Stomach (tissue), 9 donors: ENCODE measurements around the gene AJUBA. TPM values are rescaled to one million over a fixed set of nuclear protein-coding genes. Genes with fewer than 3 reads are reported as not detected.

Experiments
- DNase-seq, 2 donors: peaks; one replicate each; pipeline versions ENCODE4 v3.0.0 to v3.0.0-alpha.2; 2013 to 2019
- H3K27ac ChIP-seq, 5 donors: fragments of 200-600 bp in 4 of 5; sonication (generic) in 4 of 5; one replicate each; pipeline ENCODE4 v1.5.1; 2013 to 2019; ENCODE audit warnings: mild to moderate bottlenecking in 1 of 5, moderate library complexity in 1 of 5
- H3K27me3 ChIP-seq, 3 donors: fragments of 200-600 bp; sonication (generic); one replicate each; pipeline ENCODE4 v1.5.1; 2017 to 2019; ENCODE audit warnings: mixed run types in 1 of 3
- H3K36me3 ChIP-seq, 4 donors: fragments of 200-600 bp; sonication (generic); 1 replicate in 3 of 4; 2 replicates in 1 of 4; pipeline ENCODE4 v1.5.1; 2016 to 2019
- H3K4me1 ChIP-seq, 4 donors: fragments of 200-600 bp; sonication (generic); one replicate each; pipeline ENCODE4 v1.5.1; 2016 to 2019
- H3K4me3 ChIP-seq, 4 donors: fragments of 200-600 bp; sonication (generic) in 3 of 4; one replicate each; pipeline ENCODE4 v1.5.1; 2016 to 2019; ENCODE audit warnings: mild to moderate bottlenecking in 1 of 4
- H3K9me3 ChIP-seq, 4 donors: fragments of 200-600 bp; sonication (generic); one replicate each; pipeline ENCODE4 v1.5.1; 2016 to 2019
- EP300 ChIP-seq: sonication (generic); formaldehyde crosslinking; IDR thresholded peaks from one replicate; pipeline ENCODE4 v1.6.1; 2017; ENCODE audit warnings: antibody characterized with exemption
- POLR2A ChIP-seq, 4 donors: fragments of 450-650 bp; IDR thresholded peaks; one replicate each; pipeline ENCODE4 v1.6.1; 2016; ENCODE audit warnings: antibody characterized with exemption in 4 of 4, control low read depth in 2 of 4, mild to moderate bottlenecking in 1 of 4, moderate library complexity in 1 of 4
- POLR2AphosphoS5 ChIP-seq, 3 donors: sonication (generic); formaldehyde crosslinking; IDR thresholded peaks; one replicate each; pipeline ENCODE4 v1.6.1; 2016; ENCODE audit warnings: antibody characterized with exemption in 3 of 3
- WGBS, 5 donors: extraction: QIAGEN DNeasy Blood & Tissue Kit in 3 of 5; methylation state at CpG; one replicate each; pipeline versions ENCODE4 v1.1.5 to v1.1.7; 2013 to 2018; 5-methylcytosine and 5-hydroxymethylcytosine counted together
- intact Hi-C: fragments of 100-400 bp; cut with DNase I; formaldehyde crosslinking; loops from one replicate; pipeline ENCODE4 v1.15.1; 2023; ENCODE audit warnings: low total_unique reads
- polyA plus RNA-seq, 3 donors: library from polyadenylated mRNA; stranded (reverse); fragments of 200-250 nt; gene quantifications; one replicate each; pipeline ENCODE4 v1.2.3, GENCODE V29; 2013
- total RNA-seq, 5 donors: library from RNA; depleted of rRNA; stranded (reverse); fragments of >200 nt; gene quantifications; one replicate each; pipeline versions ENCODE4 v1.1.0 to v1.2.3, GENCODE V29; 2014 to 2016
- TF ChIP-seq, protein P1 (sequence below), 7 experiments: fragments of 450-650 bp in 4 of 7; fragments of 200-600 bp in 3 of 7; sonication (generic) in 3 of 7; IDR thresholded peaks; one replicate each; pipeline ENCODE4 v1.5.1; 2016 to 2019; ENCODE audit warnings: antibody characterized with exemption in 7 of 7, control low read depth in 2 of 7, mild to moderate bottlenecking in 1 of 7
- donor health status: healthy with polysubstance abuse.
- donor health status: Bipolar disorder and iron deficiency.
- donor health status: healthy.

The AJUBA gene
- total and polyA plus RNA-seq, 8 donors: 1.5 to 13.3 (median 6.9) TPM; not detected in 1

GRCh38 chr14:23025151-23025814, 42.9 kb upstream of the AJUBA start:
- no peak overlapping the region for H3K27ac ChIP-seq
- TF ChIP-seq EP300 (no peak), POLR2A (IDR thresholded peaks at IDR 0.05) (no peak), POLR2AphosphoS5 (IDR thresholded peaks at IDR 0.05) (no peak)
- TF ChIP-seq, protein P1, sequence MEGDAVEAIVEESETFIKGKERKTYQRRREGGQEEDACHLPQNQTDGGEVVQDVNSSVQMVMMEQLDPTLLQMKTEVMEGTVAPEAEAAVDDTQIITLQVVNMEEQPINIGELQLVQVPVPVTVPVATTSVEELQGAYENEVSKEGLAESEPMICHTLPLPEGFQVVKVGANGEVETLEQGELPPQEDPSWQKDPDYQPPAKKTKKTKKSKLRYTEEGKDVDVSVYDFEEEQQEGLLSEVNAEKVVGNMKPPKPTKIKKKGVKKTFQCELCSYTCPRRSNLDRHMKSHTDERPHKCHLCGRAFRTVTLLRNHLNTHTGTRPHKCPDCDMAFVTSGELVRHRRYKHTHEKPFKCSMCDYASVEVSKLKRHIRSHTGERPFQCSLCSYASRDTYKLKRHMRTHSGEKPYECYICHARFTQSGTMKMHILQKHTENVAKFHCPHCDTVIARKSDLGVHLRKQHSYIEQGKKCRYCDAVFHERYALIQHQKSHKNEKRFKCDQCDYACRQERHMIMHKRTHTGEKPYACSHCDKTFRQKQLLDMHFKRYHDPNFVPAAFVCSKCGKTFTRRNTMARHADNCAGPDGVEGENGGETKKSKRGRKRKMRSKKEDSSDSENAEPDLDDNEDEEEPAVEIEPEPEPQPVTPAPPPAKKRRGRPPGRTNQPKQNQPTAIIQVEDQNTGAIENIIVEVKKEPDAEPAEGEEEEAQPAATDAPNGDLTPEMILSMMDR (IDR thresholded peaks at IDR 0.05): no peak
- H3K27me3 ChIP-seq: no peaks in the 10 kb centered on the region
- 76 to 83% (median 79%) methylated on average over 4 of the region's 4 CpGs for WGBS, 5 donors
- H3K9me3 ChIP-seq: no peaks in the 10 kb centered on the region
- peaks cover 15 to 77% (median 63%) of the 10 kb centered on the region in 4 donors for H3K36me3 ChIP-seq
- no peak for DNase-seq
- peaks cover 0 to 19% (median 8%) of the 10 kb centered on the region in 4 donors for H3K4me1 ChIP-seq
- intact Hi-C loops: no loop called here
- no peak overlapping the region for H3K4me3 ChIP-seq

GRCh38 chr14:23024612-23025075, 42.3 kb upstream of the AJUBA start:
- no peak for DNase-seq
- no peaks in the 10 kb centered on the region for H3K27me3 ChIP-seq
- H3K9me3 ChIP-seq: no peaks in the 10 kb centered on the region
- no peak overlapping the region for H3K27ac ChIP-seq
- peaks cover 0 to 19% (median 8%) of the 10 kb centered on the region in 4 donors for H3K4me1 ChIP-seq
- intact Hi-C loops: no loop called here
- H3K36me3 ChIP-seq: peaks cover 15 to 71% (median 57%) of the 10 kb centered on the region in 4 donors
- no peak overlapping the region for H3K4me3 ChIP-seq
- TF ChIP-seq POLR2A (IDR thresholded peaks at IDR 0.05): no peak
- TF ChIP-seq POLR2AphosphoS5 (IDR thresholded peaks at IDR 0.05): no peak
- TF ChIP-seq, protein P1 (IDR thresholded peaks at IDR 0.05): no peak
- TF ChIP-seq EP300: no peak
- WGBS, 5 donors: 68 to 82% (median 76%) methylated on average over 7 of the region's 7 CpGs

DNA sequence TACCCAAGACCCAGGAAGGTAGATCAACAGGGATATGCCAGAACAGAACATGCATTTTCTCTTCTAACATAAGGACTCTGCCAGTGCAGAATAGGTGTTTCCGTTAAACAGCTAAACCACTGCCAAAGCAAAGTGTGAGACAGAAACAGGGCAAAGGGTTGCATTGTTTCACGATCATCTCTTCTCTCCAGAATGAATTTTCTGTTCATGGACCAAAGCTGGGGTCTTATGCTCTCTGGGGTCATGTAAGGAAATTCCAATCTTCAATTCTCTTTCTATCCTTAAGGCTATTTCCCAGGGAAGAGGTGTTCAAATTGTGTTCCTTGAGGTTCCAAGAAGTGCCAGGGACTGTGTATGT, 41.4 kb upstream of the AJUBA start:
- TF ChIP-seq EP300 (no peak), POLR2A (IDR thresholded peaks at IDR 0.05) (no peak), POLR2AphosphoS5 (IDR thresholded peaks at IDR 0.05) (no peak)
- TF ChIP-seq, protein P1 (IDR thresholded peaks at IDR 0.05): no peak
- Histone ChIP-seq H3K27ac (no peak overlapping the region), H3K27me3 (no peaks in the 10 kb centered on the region), H3K9me3 (no peaks in the 10 kb centered on the region), H3K36me3 (peaks cover 15 to 62% (median 48%) of the 10 kb centered on the region in 4 donors), H3K4me1 (peaks cover 0 to 11% (median 5%) of the 10 kb centered on the region in 4 donors), H3K4me3 (no peak overlapping the region)
- intact Hi-C loops: no loop called here
- DNase-seq: no peak
- WGBS, 5 donors: 83 to 96% (median 92%) methylated on average over 2 of the region's 2 CpGs

GRCh38 chr14:23023022-23023794, 40.9 kb upstream of the AJUBA start:
- intact Hi-C loops: no loop called here
- peaks cover 15 to 57% (median 42%) of the 10 kb centered on the region in 4 donors for H3K36me3 ChIP-seq
- no peak for DNase-seq
- no peaks in the 10 kb centered on the region for H3K27me3 ChIP-seq
- no peak overlapping the region for H3K27ac ChIP-seq
- TF ChIP-seq EP300 (no peak), POLR2AphosphoS5 (IDR thresholded peaks at IDR 0.05) (no peak), POLR2A (IDR thresholded peaks at IDR 0.05) (no peak)
- TF ChIP-seq, protein P1 (IDR thresholded peaks at IDR 0.05): no peak
- peaks cover 0 to 5% (median 2%) of the 10 kb centered on the region in 4 donors for H3K4me1 ChIP-seq
- 76 to 85% (median 83%) methylated on average over 8 of the region's 8 CpGs for WGBS, 5 donors
- no peaks in the 10 kb centered on the region for H3K9me3 ChIP-seq
- H3K4me3 ChIP-seq: no peak overlapping the region
